GM12891 (cell line): ENCODE measurements around the gene PPID.

Source experiments
- DNase-seq: peaks from one replicate; pipeline ENCODE4 v3.0.0; 2011; ENCODE audit warnings: low spot score; ENCODE audit not compliant: insufficient read length
- FAIRE-seq: peaks from 2 replicates; lab custom pipeline; 2011; peaks lifted over from hg19 to GRCh38; lab: Jason Lieb, UNC
- PAX5 ChIP-seq: IDR thresholded peaks from 2 replicates; pipeline ENCODE4 v1.6.1; 2011; ENCODE audit warnings: low read length, moderate library complexity, mild to moderate bottlenecking; ENCODE audit not compliant: insufficient read depth, severe bottlenecking
- POLR2A ChIP-seq: IDR thresholded peaks from 2 replicates; pipeline ENCODE4 v1.6.1; 2011; ENCODE audit warnings: low read depth, low read length, control low read depth
- POLR2AphosphoS5 ChIP-seq: IDR thresholded peaks from 2 replicates; pipeline ENCODE4 v1.6.1; 2011; ENCODE audit warnings: low read depth, low read length, control low read depth
- POU2F2 ChIP-seq: IDR thresholded peaks from 2 replicates; pipeline ENCODE4 v1.6.1; 2011; ENCODE audit warnings: low read depth, mild to moderate bottlenecking, control low read depth, low read length, moderate library complexity
- SPI1 ChIP-seq: IDR thresholded peaks from 2 replicates; pipeline ENCODE4 v1.6.1; 2011; ENCODE audit warnings: low read depth, low read length, control low read depth
- TAF1 ChIP-seq: IDR thresholded peaks from 2 replicates; pipeline ENCODE4 v1.6.1; 2011; ENCODE audit warnings: low read depth, low read length, control low read depth

Gene PPID

DNA sequence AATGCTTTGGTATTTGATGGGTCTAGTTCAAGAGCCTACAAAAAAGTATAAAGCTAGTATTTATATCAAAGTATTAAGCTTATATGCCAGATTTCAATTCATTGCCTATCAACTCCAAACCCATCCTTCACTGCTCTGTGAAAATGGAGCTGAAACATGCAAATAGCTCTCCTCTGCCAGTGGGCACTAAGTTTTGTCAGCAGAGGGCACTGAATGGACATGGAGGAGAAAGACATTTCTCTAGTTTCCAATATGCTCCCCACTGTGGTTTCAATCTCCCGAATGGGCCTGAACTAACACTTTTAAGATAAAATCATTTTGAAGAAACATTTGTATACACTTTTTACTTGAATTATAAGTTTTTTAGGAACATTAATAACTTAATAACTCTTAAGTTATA lies 12.4 kb downstream of the PPID start:
- TF ChIP-seq POLR2AphosphoS5: no peak
- no peak for TF ChIP-seq SPI1
- no peak for TF ChIP-seq PAX5
- no peak for TF ChIP-seq POLR2A
- no peak for TF ChIP-seq POU2F2
- no peak for TF ChIP-seq TAF1
- no peak for FAIRE-seq
- no peak for DNase-seq

DNA sequence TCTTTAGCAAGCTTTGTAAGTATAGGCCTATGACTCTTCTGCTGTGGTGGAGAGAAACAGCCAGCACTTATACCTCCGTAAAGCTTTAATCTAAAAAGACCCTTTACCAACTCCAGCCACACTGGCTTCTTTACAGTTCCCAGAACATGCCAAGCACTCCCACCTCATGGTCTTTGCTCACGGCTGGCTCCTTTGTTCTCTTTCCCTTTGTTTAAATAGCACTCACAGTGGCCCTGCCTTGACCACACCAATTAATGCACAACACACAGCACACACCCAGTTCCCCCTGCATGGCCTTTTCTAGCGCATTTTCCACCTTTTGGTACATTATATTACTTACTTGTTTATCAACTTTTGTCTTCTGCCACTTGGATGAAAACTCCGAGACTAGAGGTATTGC lies 18.9 kb downstream of the PPID start:
- no peak for DNase-seq
- FAIRE-seq: no peak
- no peak for TF ChIP-seq POLR2A

DNA sequence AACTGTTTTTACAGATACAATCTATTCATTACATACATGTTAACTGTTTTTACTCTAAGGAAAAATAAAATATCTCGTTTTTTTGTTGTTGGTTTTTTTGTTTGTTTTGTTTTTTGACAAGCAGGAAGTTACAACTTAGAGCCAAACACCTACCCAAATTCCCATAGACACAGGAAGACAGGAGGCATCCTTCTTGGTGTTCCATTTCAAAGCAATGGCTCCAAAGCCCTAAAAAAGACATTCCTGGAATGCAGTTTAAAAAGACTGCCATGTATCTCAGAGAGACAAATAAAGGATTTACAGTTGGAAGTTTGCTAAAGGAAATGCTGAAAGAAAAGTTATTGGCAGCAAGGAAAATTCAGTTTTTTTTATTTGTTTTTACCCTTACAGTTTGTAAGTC lies 34.4 kb downstream of the PPID start:
- no peak for TF ChIP-seq TAF1
- no peak for TF ChIP-seq POLR2A
- no peak for TF ChIP-seq POU2F2
- TF ChIP-seq SPI1: no peak
- TF ChIP-seq POLR2AphosphoS5: no peak
- TF ChIP-seq PAX5: no peak
- FAIRE-seq: no peak
- no peak for DNase-seq

DNA sequence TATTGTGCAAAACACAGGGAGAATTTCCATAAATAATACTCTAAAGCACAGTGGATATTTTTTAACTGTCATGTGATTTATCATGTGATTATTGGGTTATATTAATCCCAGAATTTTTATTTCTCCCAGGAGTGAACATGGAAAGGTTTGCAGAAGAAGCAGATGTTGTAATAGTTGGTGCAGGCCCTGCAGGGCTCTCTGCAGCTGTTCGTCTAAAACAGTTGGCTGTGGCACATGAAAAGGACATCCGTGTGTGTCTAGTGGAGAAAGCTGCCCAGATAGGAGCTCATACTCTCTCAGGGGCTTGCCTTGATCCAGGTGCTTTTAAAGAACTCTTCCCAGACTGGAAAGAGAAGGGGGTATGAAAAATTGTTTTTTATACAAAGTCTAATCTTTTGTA lies 41.1 kb downstream of the PPID start:
- TF ChIP-seq POU2F2 (no peak), SPI1 (no peak), POLR2AphosphoS5 (no peak), POLR2A (no peak), TAF1 (no peak)
- no peak for FAIRE-seq
- DNase-seq: no peak

DNA sequence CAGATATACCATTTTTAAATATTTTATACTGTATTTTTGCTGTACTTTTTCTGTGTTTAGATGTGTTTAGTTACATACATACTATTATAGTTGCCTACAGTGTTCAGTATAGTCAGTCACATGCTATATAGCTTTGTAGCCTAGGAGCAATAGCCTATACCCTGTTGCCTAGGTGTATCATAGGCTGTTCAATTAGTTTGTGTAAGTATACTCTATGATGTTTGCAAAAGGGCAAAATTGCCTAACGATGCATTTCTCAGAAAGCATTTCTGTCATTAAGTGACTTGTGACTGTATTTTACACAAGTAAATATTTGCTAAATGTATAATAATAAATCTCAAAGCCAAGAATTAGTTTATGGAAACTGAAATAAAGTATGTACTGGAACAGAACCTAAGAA lies 41.6 kb downstream of the PPID start:
- no peak for FAIRE-seq
- DNase-seq: no peak
- TF ChIP-seq POU2F2 (no peak), POLR2AphosphoS5 (no peak), SPI1 (no peak), PAX5 (no peak), POLR2A (no peak), TAF1 (no peak)

DNA sequence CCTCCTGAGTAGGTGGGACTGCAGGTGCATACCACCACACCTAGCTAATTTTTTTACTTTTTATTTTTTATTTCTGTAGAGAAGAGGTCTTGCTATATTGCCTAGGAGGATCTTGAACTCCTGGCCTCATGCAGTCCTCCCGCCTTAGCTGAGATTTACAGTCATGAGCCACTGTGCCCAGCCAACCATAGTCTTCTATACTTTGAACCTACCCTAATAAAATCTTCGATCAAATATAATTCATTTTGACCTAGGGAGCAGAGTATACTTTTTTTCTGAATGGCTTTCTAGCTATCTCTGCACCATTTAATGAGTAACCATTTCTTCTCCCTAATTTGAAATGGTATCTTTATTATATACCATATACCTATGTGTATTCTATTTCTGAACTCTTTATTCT lies 44.4 kb downstream of the PPID start:
- no peak for FAIRE-seq
- TF ChIP-seq POU2F2: no peak
- TF ChIP-seq POLR2A: no peak
- TF ChIP-seq POLR2AphosphoS5: no peak
- no peak for TF ChIP-seq SPI1
- TF ChIP-seq TAF1: no peak
- no peak for DNase-seq

DNA sequence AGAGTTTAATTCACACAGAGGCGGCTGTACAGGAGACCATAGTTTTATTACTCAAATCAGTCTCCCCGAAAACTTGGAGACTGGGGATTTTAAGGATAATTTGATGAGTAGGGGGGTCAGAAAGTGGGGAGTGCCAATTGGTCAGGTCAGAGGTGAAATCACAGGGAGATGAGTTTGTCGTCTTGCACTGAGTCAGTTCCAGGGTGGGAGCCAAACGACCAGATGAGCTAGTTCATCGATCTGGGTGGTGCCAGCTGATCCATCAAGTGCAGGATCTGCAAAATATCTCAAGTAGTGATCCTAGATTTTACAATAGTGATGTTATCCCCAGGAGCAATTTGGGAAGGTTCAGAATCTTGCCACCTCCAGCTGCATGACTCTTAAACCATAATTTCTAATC lies 47.1 kb downstream of the PPID start:
- FAIRE-seq (no peak), DNase-seq (no peak)
- TF ChIP-seq POU2F2 (no peak), PAX5 (no peak), POLR2A (no peak), TAF1 (no peak), POLR2AphosphoS5 (no peak)

DNA sequence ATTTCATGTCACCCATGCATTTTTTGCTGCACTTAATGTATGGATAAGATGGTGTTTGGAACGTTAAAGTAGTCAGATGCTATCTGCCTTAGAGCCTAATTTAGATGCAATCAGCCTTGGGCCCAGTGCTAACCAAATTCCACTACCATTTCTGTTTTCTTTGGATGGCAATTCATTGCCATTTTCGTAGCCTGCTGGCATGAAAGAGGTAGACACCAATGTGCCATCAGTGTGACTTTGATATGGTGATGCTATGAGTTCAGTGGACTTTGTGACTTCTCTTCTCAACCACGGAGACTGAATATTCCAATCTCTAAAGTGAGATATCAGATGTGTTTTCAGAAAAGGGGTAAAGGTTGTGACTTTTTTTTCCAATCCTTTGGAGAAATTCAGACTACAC lies 49.6 kb downstream of the PPID start:
- FAIRE-seq: no peak
- no peak for DNase-seq
- no peak for TF ChIP-seq POU2F2
- TF ChIP-seq POLR2A: no peak
- no peak for TF ChIP-seq PAX5
- no peak for TF ChIP-seq POLR2AphosphoS5
- no peak for TF ChIP-seq SPI1
- TF ChIP-seq TAF1: no peak

DNA sequence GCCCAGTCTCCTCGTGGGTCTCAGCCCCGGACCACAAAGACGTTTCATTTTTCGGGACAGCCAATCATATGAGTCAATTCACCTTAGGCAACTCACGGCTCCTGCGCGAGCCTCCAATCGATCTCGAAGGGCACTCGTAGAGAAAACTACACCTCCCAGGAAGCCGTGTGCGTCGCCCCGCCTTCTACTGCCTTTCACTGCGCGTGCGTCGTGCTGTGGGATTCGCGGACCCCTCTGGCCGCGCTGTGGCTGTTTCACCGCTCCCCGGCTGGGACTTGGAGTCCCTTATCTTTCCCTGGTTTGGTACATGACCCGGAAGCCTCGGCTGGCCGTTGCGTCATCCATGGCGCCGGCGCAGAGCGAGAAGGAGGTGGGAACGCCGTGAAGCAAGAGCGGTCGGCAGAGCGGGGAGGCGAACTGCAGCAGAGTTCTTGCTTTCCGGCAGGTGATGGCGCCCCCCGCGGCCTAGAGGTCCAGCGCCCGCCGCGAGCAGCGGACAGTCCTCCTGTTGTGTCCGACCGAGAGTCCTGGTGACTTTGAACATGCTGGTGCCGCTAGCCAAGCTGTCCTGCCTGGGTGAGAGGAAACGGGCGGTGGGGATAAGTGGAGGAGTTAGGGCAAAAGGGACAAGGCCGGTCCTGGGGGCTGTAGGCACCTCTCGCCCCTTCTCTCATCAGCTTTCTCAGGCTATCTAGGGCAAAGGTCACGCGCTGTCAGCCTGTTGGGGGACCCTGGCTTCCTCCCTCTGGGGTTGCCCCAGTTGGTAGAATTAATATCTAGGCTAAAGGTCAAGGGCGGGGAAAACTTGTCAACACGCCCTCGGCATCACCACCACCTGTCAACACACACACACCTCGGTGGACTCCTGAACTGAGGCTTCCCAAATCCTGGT lies 51.0 kb downstream of the PPID start, which contains the start of gene ETFDH:
ETFDH (plus strand) TSS at position 382 of the 892 bp plus-strand sequence; CDS start at position 543, 161 bp downstream.
- FAIRE-seq (peak; percentile 99), DNase-seq (peak; percentile 81)
- TF ChIP-seq TAF1 (peak; percentile 79), POU2F2 (peak; percentile 3; the same call in 1 of the 2 replicates), POLR2A (peak; percentile 52; the same call in 1 of the 2 replicates), PAX5 (no peak), SPI1 (no peak), POLR2AphosphoS5 (no peak)

DNA sequence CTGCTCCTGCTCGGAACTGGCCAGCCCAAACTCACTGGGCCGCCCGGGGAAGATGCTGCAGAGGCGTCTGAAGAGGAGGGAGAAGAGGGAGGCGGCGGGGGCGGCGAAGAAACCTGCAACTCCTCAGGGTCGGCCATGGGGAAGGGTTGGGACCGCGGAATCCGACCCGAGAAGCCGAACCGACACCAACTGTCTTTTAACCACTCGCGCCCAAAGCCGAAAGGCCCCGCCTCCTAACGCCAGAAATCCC lies 51.6 kb downstream of the PPID start, which contains the start of gene C4orf46:
C4orf46 (minus strand) TSS at position 223 of the 250 bp plus-strand sequence; CDS start at position 137, 86 bp downstream.
- FAIRE-seq (no peak), DNase-seq (no peak)
- TF ChIP-seq PAX5: no peak
- TF ChIP-seq POLR2AphosphoS5: no peak
- no peak for TF ChIP-seq POU2F2
- TF ChIP-seq TAF1: no peak
- no peak for TF ChIP-seq SPI1
